OCI-LY7 (cell line): Measurements from ENCODE around the gene CRELD1. TPM values are rescaled to one million over a fixed set of nuclear protein-coding genes. Genes with fewer than 3 reads are reported as not detected.

ENCODE experiments used
- BruUV-seq: library from RNA; stranded (reverse); fragments of 400-500 nt; replicated peaks from 2 replicates; lab custom pipeline; 2021; lab: Mats Ljungman, UMichigan
- CTCF ChIA-PET: fragments of 300-600 bp; sonication (Branson Sonifier 250); formaldehyde crosslinking; loops from one replicate; lab custom pipeline; 2022; ENCODE audit warnings: antibody characterized with exemption; ENCODE audit not compliant: unreplicated experiment; lab: Charles Lee
- POLR2A ChIA-PET: fragments of 300-600 bp; sonication (Branson Sonifier 250); formaldehyde crosslinking; loops from one replicate; lab custom pipeline; 2022; ENCODE audit warnings: antibody characterized with exemption; lab: Charles Lee
- DNase-seq: peaks from one replicate; pipeline ENCODE4 v3.0.0-alpha.2; 2015; ENCODE audit warnings: low spot score
- H2AFZ ChIP-seq: fragments of 200-600 bp; sonication (generic), shearing (Covaris generic); 2 replicates; pipeline ENCODE4 v1.6.1; 2014; ENCODE audit warnings: mild to moderate bottlenecking, antibody characterized with exemption, low read length, moderate library complexity
- H3K27ac ChIP-seq: fragments of 200-600 bp; sonication (generic); 2 replicates; pipeline ENCODE4 v1.5.1; 2014; ENCODE audit warnings: mixed run types, low read depth, mild to moderate bottlenecking, moderate library complexity, low read length, inconsistent platforms; ENCODE audit not compliant: poor library complexity, severe bottlenecking
- H3K36me3 ChIP-seq: fragments of 200-600 bp; sonication (generic); 2 replicates; pipeline ENCODE4 v1.6.1; 2014; ENCODE audit warnings: mild to moderate bottlenecking, antibody characterized with exemption, low read length, moderate library complexity, mixed read lengths; ENCODE audit not compliant: insufficient read depth
- H3K4me1 ChIP-seq: fragments of 200-600 bp; sonication (generic); 2 replicates; pipeline ENCODE4 v1.5.1; 2014; ENCODE audit warnings: mild to moderate bottlenecking, low read length; ENCODE audit not compliant: insufficient read depth, poor library complexity, severe bottlenecking
- H3K4me2 ChIP-seq: fragments of 200-600 bp; sonication (generic); 2 replicates; pipeline ENCODE4 v1.6.1; 2014; ENCODE audit warnings: mild to moderate bottlenecking, low read length
- H3K4me3 ChIP-seq: fragments of 200-600 bp; sonication (generic); 2 replicates; pipeline ENCODE4 v1.5.1; 2014; ENCODE audit warnings: mild to moderate bottlenecking, low read depth, low read length; ENCODE audit not compliant: poor library complexity, severe bottlenecking
- H3K79me2 ChIP-seq: fragments of 200-600 bp; sonication (generic); 2 replicates; pipeline ENCODE4 v1.6.1; 2016; ENCODE audit warnings: low read depth, mild to moderate bottlenecking, low read length, moderate library complexity, mixed read lengths; ENCODE audit not compliant: insufficient read depth
- H3K9me2 ChIP-seq: fragments of 200-600 bp; sonication (generic); 2 replicates; pipeline ENCODE4 v1.6.1; 2016; ENCODE audit warnings: mild to moderate bottlenecking, low read length, mixed read lengths; ENCODE audit not compliant: insufficient read depth
- H3K9me3 ChIP-seq: fragments of 200-600 bp; sonication (generic); 2 replicates; pipeline ENCODE4 v1.6.1; 2014; ENCODE audit warnings: mild to moderate bottlenecking, mixed run types, low read length, mixed read lengths
- H4K20me1 ChIP-seq: fragments of 200-600 bp; sonication (generic); 2 replicates; pipeline ENCODE4 v1.6.1; 2014; ENCODE audit warnings: mild to moderate bottlenecking, antibody characterized with exemption, low read length, moderate library complexity, mixed read lengths; ENCODE audit not compliant: insufficient read depth
- CTCF ChIP-seq: fragments of 200-600 bp; sonication (generic); conservative IDR thresholded peaks from 2 replicates; pipeline ENCODE4 v1.5.1; 2014; ENCODE audit warnings: mild to moderate bottlenecking, antibody characterized with exemption, low read length, moderate library complexity, mixed read lengths
- EZH2phosphoT487 ChIP-seq: fragments of 200-600 bp; sonication (generic); IDR thresholded peaks from 2 replicates; pipeline ENCODE4 v1.6.1; 2018; ENCODE audit warnings: low read depth, borderline replicate concordance, mild to moderate bottlenecking, mixed run types, antibody characterized with exemption, low read length, moderate library complexity, mixed read lengths
- intact Hi-C: fragments of 100-400 bp; cut with micrococcal nuclease; formaldehyde crosslinking; loops from one replicate; pipeline ENCODE4 v1.10.0; 2022; ENCODE audit not compliant: unreplicated experiment
- total RNA-seq, 2 experiments: library from RNA; depleted of rRNA in 1 of 2; stranded (reverse); fragments of >200 nt in 1 of 2; shearing (Covaris generic) in 1 of 2; gene quantifications; 2 replicates each; pipeline ENCODE4 v1.2.3, GENCODE V29; 2014 to 2022

CRELD1 gene
- total RNA-seq, 2 experiments from 2014 or later = 20.9 to 23.4 TPM

- no peaks in the 10 kb centered on the region for H3K9me3 ChIP-seq
- no TSS peak for BruUV-seq
- no peak overlapping the region for H3K27ac ChIP-seq
- no peaks in the 10 kb centered on the region for H3K4me1 ChIP-seq
- peaks cover 12% of the 10 kb centered on the region; the same call in 1 of the 2 replicates for H3K79me2 ChIP-seq
- no peak overlapping the region for H3K4me3 ChIP-seq
- ChIA-PET POLR2A (no interaction called here), CTCF (no interaction called here)
- TF ChIP-seq EZH2phosphoT487 = no peak
- TF ChIP-seq CTCF = no peak
- H2AFZ ChIP-seq = no peak overlapping the region
- no peaks in the 10 kb centered on the region for H3K9me2 ChIP-seq
- H4K20me1 ChIP-seq = no peaks in the 10 kb centered on the region
- H3K36me3 ChIP-seq = peaks cover 79% of the 10 kb centered on the region
- intact Hi-C loops = no loop called here
- no peak for DNase-seq
- H3K4me2 ChIP-seq = no peak overlapping the region
Observed at GRCh38 chr3:9976721-9977709, 43.4 kb downstream of the CRELD1 start.

GRCh38 chr3:9978710-9979305 lies 45.2 kb downstream of the CRELD1 start:
- Histone ChIP-seq H3K9me3 (no peaks in the 10 kb centered on the region), H3K4me3 (no peak overlapping the region), H3K4me2 (no peak overlapping the region), H3K9me2 (no peaks in the 10 kb centered on the region), H3K27ac (no peak overlapping the region), H4K20me1 (no peaks in the 10 kb centered on the region), H3K4me1 (no peaks in the 10 kb centered on the region), H3K79me2 (peaks cover 23% of the 10 kb centered on the region; the same call in 1 of the 2 replicates), H3K36me3 (peaks cover 69% of the 10 kb centered on the region), H2AFZ (no peak overlapping the region)
- no peak for DNase-seq
- intact Hi-C loops = no loop called here
- TF ChIP-seq CTCF (no peak), EZH2phosphoT487 (no peak)
- ChIA-PET CTCF (no interaction called here), POLR2A (interaction anchor here (0.9 kb wide), 1 partner anchor 14 kb away, joined by 3 read pairs; no protein-coding TSS in a partner anchor)
- no TSS peak for BruUV-seq
